GM18498 (cell line): ENCODE data around the gene COL9A3.

Experiments used
- ATAC-seq: cut with Tn5 transposase; IDR thresholded peaks from one replicate; pipeline ENCODE4 v1.9.1; 2021; ENCODE audit warnings: mild to moderate bottlenecking, moderate library complexity; ENCODE audit not compliant: unreplicated experiment

The COL9A3 gene

DNA sequence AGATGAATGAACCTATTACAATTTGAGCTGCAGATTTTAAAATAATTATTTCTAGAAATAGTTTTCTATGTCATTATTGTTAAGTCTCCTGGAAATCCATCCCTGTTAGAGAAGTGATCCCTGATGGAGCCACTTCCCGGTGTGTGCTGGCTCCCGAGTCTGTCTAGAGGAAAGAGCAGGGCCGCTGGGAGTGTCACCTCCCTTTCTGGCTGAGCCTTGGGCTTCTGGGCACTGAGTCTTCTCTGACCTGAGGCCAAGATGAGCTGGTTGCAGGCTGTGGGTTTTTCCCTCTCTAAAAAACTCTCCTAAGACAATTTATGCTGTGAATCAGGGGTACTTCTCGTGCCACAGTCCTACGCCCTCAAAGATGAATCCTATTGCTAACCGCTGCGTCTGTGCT lies 73.6 kb downstream of the COL9A3 start:
- ATAC-seq, result no peak
